ENCODE results near the gene TIMP1. TPM values are rescaled to one million over a fixed set of nuclear protein-coding genes. Genes with fewer than 3 reads are reported as not detected.

Gene TIMP1
- polyA plus RNA-seq, 3 donors from 2014 or later, result 153 to 275 (median 237) TPM

DNA sequence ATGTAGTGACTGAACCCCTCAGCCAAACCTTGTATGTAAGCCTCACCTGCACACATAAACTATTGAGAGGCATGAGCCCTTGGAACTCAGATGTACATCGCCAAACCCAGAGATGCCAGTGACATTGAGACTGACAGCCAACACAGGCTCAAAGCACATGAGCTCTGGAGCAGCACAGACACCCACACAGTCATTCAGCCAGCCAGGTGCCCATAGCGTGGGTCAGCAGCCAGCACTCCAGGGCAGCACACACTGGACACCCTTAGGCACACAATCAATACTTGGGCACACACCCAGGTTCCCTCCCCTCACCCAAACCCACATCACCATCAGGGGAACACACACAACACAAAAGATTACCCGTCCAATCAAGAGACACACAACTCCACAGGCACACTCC lies 4.3 kb upstream of the TIMP1 start:
- H3K36me3 Mint-ChIP-seq, result no peaks in the 10 kb centered on the region
- no peak for DNase-seq
- peaks cover 0 to 2% (median 0%) of the 10 kb centered on the region in 6 donors for H3K9me3 Mint-ChIP-seq
- H3K4me3 Mint-ChIP-seq, result no peak overlapping the region
- peaks cover 18 to 28% of the 10 kb centered on the region in 2 donors for H3K4me1 Mint-ChIP-seq
- peak overlapping the region in 1 of 6 donors; percentile 4 for H3K27ac Mint-ChIP-seq
- peaks cover 4 to 9% (median 7%) of the 10 kb centered on the region in 3 donors for H3K27me3 Mint-ChIP-seq (ENCODE audit: low read depth in 3 of 3)

DNA sequence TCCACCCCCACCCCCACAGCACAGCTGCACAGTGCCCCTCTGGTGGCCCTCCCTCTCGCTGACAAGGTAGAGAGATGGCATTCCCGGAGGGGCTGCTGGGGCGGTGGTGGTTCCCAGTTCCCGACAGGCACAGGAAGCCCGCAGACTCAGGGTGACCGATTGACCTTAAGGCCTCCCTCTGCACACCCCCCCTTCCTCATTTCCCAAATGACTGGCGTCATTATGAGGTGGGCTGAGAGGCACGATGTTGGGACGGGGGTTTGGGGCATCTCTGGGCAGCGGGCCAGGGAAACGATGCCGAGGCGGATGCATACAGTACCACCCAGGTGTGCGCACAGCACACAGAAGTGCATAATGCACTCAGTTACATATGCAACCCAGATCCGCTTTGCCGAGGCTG lies 3.5 kb upstream of the TIMP1 start:
- no peak for DNase-seq
- H3K4me3 Mint-ChIP-seq, result no peak overlapping the region
- H3K4me1 Mint-ChIP-seq, result peaks cover 25 to 26% of the 10 kb centered on the region in 2 donors
- peaks cover 0 to 2% (median 0%) of the 10 kb centered on the region in 6 donors for H3K9me3 Mint-ChIP-seq
- no peak overlapping the region for H3K27ac Mint-ChIP-seq
- peaks cover 2 to 7% (median 4%) of the 10 kb centered on the region in 3 donors for H3K27me3 Mint-ChIP-seq (ENCODE audit: low read depth in 3 of 3)
- H3K36me3 Mint-ChIP-seq, result no peaks in the 10 kb centered on the region

DNA sequence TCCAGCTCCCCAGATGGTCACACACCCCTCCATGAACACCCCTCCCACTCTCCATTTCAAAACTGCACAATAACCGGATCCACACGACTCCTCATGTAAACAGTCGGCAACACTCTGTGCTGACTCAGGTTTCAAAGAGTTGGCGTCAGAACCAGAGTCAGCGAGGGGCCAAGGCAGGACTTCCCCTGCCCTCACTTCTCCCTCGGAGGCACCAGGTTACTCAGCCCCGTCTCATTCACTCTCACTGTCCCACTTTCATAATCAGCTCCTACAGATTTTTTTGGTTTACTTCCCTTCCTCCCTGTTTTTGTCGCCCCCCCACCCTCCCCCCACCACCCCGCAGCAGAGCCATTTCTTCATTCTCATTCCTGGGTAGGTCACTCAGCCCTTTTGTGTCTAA lies 2.7 kb upstream of the TIMP1 start:
- no peak overlapping the region for H3K27ac Mint-ChIP-seq
- H3K4me3 Mint-ChIP-seq, result no peak overlapping the region
- peaks cover 0 to 7% (median 4%) of the 10 kb centered on the region in 3 donors for H3K27me3 Mint-ChIP-seq (ENCODE audit: low read depth in 3 of 3)
- no peak for DNase-seq
- H3K36me3 Mint-ChIP-seq, result no peaks in the 10 kb centered on the region
- H3K4me1 Mint-ChIP-seq, result peaks cover 28 to 30% of the 10 kb centered on the region in 2 donors
- H3K9me3 Mint-ChIP-seq, result peaks cover 0 to 2% (median 0%) of the 10 kb centered on the region in 6 donors

DNA sequence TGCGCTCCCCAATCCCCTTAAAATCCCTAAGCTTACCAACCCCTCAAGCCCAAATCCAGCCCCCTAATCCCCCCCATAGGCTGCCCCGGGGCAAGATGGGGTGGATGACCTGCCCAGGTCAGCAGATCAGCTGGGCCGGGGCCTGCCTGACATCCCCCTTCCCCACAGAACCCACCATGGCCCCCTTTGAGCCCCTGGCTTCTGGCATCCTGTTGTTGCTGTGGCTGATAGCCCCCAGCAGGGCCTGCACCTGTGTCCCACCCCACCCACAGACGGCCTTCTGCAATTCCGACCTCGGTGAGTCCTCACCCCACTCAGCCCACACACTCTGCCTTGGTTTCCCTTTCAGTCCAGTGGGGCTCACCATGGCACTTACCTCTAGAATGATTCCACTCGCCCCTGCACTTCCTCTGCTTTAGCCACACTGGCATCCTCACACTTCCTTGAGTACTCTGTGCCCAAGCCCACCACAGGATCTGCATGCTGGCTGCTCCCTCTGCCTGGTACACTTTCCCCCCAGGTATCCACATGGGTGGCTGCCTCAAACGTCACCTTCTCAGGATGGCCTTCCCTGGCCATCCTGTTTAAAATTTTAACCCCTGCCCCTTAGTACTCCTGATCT lies 1.1 kb downstream of the TIMP1 start:
- no peak for DNase-seq
- peaks cover 26 to 30% of the 10 kb centered on the region in 2 donors for H3K4me1 Mint-ChIP-seq
- peaks cover 0 to 4% (median 4%) of the 10 kb centered on the region in 3 donors for H3K27me3 Mint-ChIP-seq (ENCODE audit: low read depth in 3 of 3)
- peak overlapping the region in 5 of 6 donors; percentile 3 to 61 (median 41) for H3K27ac Mint-ChIP-seq
- H3K36me3 Mint-ChIP-seq, result peaks cover 0 to 4% (median 3%) of the 10 kb centered on the region in 3 donors
- no peaks in the 10 kb centered on the region for H3K9me3 Mint-ChIP-seq
- peak overlapping the region; percentile 30 to 82 (median 56) for H3K4me3 Mint-ChIP-seq

DNA sequence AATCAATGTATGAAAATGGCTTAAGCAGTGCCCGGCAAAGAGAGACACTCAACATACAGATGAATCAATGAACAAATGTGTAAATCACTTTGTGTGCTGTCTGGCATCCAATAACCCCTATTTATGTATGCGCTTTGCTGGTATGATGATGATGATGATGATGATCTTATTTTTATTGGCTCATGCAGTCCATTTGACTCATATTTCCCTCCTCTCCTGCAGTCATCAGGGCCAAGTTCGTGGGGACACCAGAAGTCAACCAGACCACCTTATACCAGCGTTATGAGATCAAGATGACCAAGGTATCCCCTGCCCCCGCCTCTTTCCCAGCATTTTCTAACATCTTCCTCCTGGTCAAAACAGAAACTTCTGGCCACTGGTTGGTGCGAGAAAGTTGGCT lies 2.5 kb downstream of the TIMP1 start:
- Mint-ChIP-seq H3K4me3 (no peak overlapping the region), H3K27ac (peak overlapping the region in 1 of 6 donors; percentile 25), H3K27me3 (ENCODE audit: low read depth in 3 of 3) (peaks cover 0 to 4% (median 0%) of the 10 kb centered on the region in 3 donors), H3K36me3 (peaks cover 0 to 4% (median 3%) of the 10 kb centered on the region in 3 donors), H3K4me1 (peaks cover 23 to 30% of the 10 kb centered on the region in 2 donors), H3K9me3 (no peaks in the 10 kb centered on the region)
- no peak for DNase-seq

DNA sequence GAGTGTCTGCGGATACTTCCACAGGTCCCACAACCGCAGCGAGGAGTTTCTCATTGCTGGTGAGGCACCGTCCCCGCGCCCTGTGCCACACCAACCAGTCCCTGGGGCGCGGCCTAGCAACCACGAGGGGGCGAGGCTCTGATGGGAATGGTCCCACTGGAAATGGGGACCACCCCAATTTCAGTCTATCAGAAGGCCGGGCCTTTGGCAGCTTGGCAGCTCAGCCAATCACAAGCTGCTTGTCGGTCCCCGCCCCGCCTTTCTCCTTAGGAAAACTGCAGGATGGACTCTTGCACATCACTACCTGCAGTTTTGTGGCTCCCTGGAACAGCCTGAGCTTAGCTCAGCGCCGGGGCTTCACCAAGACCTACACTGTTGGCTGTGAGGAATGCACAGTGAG lies 3.0 kb downstream of the TIMP1 start:
- no peak overlapping the region for H3K27ac Mint-ChIP-seq
- H3K4me1 Mint-ChIP-seq, result peaks cover 23 to 30% of the 10 kb centered on the region in 2 donors
- DNase-seq, result no peak
- no peaks in the 10 kb centered on the region for H3K9me3 Mint-ChIP-seq
- H3K27me3 Mint-ChIP-seq (ENCODE audit: low read depth in 3 of 3), result peaks cover 0 to 5% (median 0%) of the 10 kb centered on the region in 3 donors
- no peak overlapping the region for H3K4me3 Mint-ChIP-seq
- H3K36me3 Mint-ChIP-seq, result peaks cover 0 to 4% (median 3%) of the 10 kb centered on the region in 3 donors

DNA sequence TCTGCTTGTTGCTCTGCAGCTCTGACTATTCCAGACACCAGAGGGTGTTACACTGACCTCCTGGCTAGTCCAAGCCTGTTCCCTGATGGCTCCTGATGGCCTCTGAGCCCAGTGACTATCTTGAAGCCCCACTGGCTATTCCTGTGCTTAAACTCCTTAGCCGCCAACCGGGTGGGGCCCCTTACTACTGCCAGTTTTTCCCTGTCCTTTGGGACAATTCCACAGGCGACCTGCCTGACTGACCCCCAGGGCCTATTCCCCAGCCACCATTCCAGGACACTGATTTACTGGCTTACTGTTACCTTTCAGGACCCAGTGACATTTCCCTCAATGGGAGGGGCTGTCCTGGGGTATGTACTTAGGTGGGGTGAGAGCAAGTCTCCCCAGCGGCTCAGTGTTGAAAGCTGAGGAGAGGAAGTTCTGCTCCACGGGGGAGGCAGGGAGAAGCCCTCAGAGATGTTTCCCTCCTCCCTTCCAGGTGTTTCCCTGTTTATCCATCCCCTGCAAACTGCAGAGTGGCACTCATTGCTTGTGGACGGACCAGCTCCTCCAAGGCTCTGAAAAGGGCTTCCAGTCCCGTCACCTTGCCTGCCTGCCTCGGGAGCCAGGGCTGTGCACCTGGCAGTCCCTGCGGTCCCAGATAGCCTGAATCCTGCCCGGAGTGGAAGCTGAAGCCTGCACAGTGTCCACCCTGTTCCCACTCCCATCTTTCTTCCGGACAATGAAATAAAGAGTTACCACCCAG lies 4.0 kb downstream of the TIMP1 start:
- no peak overlapping the region for H3K4me3 Mint-ChIP-seq
- H3K4me1 Mint-ChIP-seq, result peaks cover 21 to 29% of the 10 kb centered on the region in 2 donors
- H3K27ac Mint-ChIP-seq, result peak overlapping the region in 1 of 6 donors; percentile 58
- DNase-seq, result no peak
- peaks cover 0 to 5% (median 0%) of the 10 kb centered on the region in 3 donors for H3K27me3 Mint-ChIP-seq (ENCODE audit: low read depth in 3 of 3)
- H3K9me3 Mint-ChIP-seq, result no peaks in the 10 kb centered on the region
- peaks cover 0 to 4% (median 3%) of the 10 kb centered on the region in 3 donors for H3K36me3 Mint-ChIP-seq

DNA sequence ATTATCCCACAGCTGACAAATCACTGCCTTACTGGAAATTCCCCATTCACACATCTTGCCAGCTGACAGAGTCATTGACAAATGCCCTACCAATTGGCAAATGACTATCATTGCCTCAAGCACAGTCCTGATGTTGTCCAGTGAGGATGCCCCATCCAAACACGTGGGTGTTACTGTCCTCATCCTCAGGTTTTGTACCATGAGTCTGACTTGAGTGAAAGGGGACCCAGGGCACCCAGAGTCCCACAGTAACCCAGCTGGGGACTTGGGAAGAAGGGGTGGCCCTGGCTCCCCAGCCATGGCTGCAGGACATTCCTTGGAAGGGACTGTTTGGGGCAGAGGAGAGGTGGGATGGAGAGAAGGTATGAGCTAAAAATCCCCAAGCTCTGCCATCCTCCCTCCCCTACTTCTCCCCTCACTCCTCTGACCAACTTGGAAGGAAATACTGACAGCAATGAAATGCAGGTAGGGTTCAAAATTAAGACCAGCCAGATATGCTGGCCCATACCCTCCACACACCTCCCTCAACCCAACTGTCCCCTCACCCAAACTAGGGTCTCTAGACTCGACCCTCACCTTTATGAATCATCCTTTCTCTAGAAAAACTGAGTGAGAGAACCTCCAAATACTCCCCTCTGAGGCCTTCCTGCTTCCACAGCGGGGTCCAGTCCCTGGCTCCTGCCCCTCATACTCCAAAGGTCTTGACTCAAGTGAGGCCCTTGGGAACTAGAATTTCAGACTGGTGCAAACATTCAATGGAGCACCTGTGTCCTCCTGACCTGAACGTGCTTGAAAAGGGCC lies 5.1 kb downstream of the TIMP1 start:
- Mint-ChIP-seq H3K4me3 (no peak overlapping the region), H3K27ac (no peak overlapping the region), H3K36me3 (peaks cover 0 to 4% (median 3%) of the 10 kb centered on the region in 3 donors), H3K27me3 (ENCODE audit: low read depth in 3 of 3) (peaks cover 0 to 5% (median 0%) of the 10 kb centered on the region in 3 donors), H3K4me1 (peaks cover 11 to 18% of the 10 kb centered on the region in 2 donors), H3K9me3 (no peaks in the 10 kb centered on the region)
- DNase-seq, result no peak

DNA sequence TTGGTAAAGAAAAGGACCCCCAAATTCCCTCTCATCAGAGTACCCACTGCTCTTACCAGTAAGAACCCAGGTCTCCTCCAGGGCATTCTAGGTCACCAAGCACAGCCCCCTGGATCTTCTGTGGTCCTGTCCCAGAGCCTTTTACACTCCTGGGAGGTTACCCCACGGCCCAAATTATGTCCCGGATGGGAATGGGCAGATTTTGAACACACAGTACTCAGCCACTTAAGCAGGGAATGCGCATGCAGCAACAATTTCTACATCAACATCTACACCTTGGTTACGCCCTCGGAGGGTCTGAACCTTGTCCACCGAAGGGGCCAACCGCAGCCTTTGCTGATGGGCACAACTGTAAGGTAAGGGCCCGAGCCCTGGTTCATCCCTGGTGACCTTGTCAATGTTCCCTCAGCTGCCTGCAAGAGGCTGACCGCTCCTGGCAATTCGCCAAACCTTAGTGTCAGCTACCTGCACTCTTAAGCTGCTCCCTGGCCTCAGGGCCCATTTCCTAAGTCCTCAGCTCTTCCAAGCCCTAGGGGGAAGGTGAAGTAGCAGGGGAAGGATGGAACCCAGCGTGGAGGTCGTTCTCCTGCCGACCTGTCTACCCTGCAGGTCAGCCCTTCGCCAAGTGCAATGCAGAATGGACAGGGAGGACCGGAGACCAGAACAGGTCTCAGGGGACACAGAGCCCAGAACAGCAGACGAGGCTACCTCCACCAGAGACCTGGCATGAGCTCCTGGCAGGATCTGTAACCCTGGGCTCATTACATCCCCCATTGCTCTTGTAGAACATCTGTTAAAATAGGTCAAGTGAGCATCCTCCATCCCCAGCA lies 5.9 kb downstream of the TIMP1 start:
- H3K4me3 Mint-ChIP-seq, result no peak overlapping the region
- H3K4me1 Mint-ChIP-seq, result peaks cover 7 to 10% of the 10 kb centered on the region in 2 donors
- peaks cover 0 to 5% (median 0%) of the 10 kb centered on the region in 3 donors for H3K27me3 Mint-ChIP-seq (ENCODE audit: low read depth in 3 of 3)
- peaks cover 0 to 4% (median 3%) of the 10 kb centered on the region in 3 donors for H3K36me3 Mint-ChIP-seq
- DNase-seq, result no peak
- no peaks in the 10 kb centered on the region for H3K9me3 Mint-ChIP-seq
- H3K27ac Mint-ChIP-seq, result no peak overlapping the region

DNA sequence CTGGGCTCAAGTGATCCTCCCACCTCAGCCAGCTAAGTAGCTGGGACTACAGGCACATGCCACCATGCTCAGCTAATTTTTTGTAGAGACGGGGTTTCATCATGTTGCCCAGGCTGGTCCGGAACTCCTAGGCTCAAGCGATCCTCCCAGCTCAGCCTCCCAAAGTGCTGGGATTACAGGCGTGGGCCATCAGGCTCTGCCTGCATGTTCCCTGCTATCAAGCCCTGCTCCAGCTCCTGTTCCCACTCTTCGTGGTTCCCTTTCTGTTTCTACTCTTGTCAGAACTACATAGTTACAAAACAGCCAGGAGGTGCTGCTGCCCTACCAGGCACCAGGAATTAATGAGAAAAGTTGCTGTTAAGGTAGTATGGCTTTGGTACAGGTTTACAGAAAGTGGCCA lies 8.7 kb downstream of the TIMP1 start:
- Mint-ChIP-seq H3K27me3 (ENCODE audit: low read depth in 3 of 3) (peaks cover 0 to 4% (median 3%) of the 10 kb centered on the region in 3 donors), H3K27ac (no peak overlapping the region), H3K9me3 (no peaks in the 10 kb centered on the region), H3K4me1 (peaks cover 4 to 6% of the 10 kb centered on the region in 2 donors), H3K4me3 (no peak overlapping the region), H3K36me3 (peaks cover 0 to under 1% (median 0%) of the 10 kb centered on the region in 3 donors)
- no peak for DNase-seq

DNA sequence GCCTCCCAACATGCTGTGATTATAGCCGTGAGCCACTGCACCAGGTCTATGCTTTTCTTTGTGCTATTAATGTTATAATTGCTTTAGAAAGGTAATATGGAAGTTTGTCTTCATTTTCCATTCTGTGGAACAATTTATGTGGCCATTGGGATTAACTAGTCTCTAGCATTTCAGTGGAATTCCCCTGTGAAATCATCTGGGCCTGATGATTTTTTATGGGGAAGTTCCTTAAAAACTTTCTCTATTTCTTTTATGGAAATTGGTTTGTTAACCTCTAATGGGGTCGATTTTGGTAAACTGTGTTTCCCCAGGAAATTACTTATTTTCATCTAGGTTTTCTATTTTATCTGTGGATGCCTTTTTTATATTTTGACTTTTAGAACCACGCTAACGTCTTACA lies 11.3 kb downstream of the TIMP1 start:
- Mint-ChIP-seq H3K27me3 (ENCODE audit: low read depth in 3 of 3) (peaks cover 2 to 4% (median 3%) of the 10 kb centered on the region in 3 donors), H3K4me3 (no peak overlapping the region), H3K9me3 (peaks cover 0 to 19% (median 9%) of the 10 kb centered on the region in 6 donors), H3K36me3 (peaks cover 0 to 8% (median 0%) of the 10 kb centered on the region in 3 donors), H3K27ac (no peak overlapping the region), H3K4me1 (peaks cover 9 to 10% of the 10 kb centered on the region in 2 donors)
- DNase-seq, result no peak

DNA sequence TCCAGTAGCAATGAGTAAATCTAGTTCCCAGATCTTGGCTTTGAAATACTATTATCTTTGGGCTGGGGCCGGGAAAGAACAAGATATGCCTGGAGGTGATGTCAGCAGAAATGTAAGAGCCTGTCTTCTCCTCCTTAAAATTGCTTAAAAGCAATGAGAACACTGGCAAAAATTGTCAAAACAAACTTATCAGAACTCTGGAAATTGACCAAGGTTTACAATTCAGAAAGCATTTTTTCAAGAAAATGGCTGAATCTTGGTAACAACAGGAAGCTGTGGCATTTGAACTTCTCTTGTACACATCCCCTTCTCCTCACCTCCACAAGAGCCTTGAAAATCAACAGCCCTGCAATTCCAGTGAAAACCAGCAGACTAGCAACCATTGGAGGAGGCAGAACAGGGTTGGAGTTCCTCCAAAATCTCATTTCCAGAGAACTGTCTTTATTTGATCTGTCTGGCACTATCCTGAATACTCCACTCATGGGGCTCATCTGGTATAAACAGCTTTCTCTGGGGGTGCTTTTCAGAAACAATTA lies 13.5 kb downstream of the TIMP1 start:
- DNase-seq, result no peak
- Mint-ChIP-seq H3K27me3 (ENCODE audit: low read depth in 3 of 3) (peaks cover 0 to 5% (median 3%) of the 10 kb centered on the region in 3 donors), H3K36me3 (peaks cover 0 to 14% (median 0%) of the 10 kb centered on the region in 3 donors), H3K4me1 (peaks cover 9 to 10% of the 10 kb centered on the region in 2 donors), H3K27ac (no peak overlapping the region), H3K9me3 (peaks cover 0 to 28% (median 17%) of the 10 kb centered on the region in 6 donors), H3K4me3 (no peak overlapping the region)
